Measurements from ENCODE around the gene TSPAN31.
A peak's percentile ranks its signal among the peaks of the same experiment; 100 is the strongest.

The TSPAN31 gene

DNA sequence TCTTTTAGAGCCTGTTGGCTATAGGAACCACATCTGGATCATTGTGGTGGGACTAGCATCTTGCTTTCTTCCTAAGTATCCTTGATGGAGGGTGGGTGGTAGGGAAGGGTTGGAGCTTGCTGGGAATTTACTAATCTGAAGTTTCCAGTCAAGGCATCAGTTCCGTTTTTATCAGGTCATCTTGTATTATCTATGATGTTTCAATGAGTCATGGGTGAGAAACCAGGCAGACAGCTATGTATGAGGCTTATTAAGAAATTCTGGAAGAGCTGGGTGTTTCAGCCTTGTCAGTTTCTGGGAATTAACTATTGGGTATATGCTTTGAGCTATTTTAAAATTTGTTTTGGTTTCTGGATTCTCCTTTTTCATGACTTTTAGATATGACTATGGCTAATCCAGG is 49.1 kb downstream of the TSPAN31 start:
- peak; percentile 70 for DNase-seq (ENCODE audit: low read depth)

- DNase-seq (ENCODE audit: low read depth): no peak
Measured at GRCh38 chr12:57795354-57795753, 50.5 kb downstream of the TSPAN31 start.

DNA sequence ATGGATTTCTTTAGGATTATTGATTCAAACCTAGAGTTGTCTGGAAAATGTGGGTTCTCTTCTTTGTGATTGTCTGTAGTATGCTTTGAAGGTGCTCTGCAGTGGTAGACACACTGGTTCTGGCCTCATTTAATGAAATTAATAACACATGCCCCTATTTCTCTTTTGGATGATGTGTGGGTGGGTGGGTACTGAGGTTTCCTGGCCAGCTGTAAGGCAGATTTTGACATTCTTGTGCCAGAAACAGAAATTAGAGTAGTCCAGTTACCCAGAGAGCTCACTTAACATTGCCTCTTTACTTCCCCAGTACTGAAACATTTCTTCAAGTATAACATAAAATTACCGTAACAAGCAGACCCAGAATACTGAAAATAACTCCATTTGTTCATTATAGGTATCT is 52.2 kb downstream of the TSPAN31 start:
- DNase-seq (ENCODE audit: low read depth): no peak

- no peak for DNase-seq (ENCODE audit: low read depth)
Measured at GRCh38 chr12:57797933-57798332, 53.1 kb downstream of the TSPAN31 start.
